Testis (tissue), 3 donors: ENCODE measurements around the gene DNAH17. TPM values are rescaled to one million over a fixed set of nuclear protein-coding genes. Genes with fewer than 3 reads are reported as not detected.

Experiments used
- DNase-seq: peaks from one replicate; pipeline ENCODE4 v3.0.0-alpha.2; 2019
- H3K27ac ChIP-seq, 2 donors: fragments of 200-600 bp; sonication (generic); one replicate each; pipeline ENCODE4 v1.5.1; 2019
- H3K27me3 ChIP-seq: fragments of 200-600 bp; sonication (generic); one replicate; pipeline ENCODE4 v1.5.1; 2019
- H3K36me3 ChIP-seq: fragments of 200-600 bp; sonication (generic); one replicate; pipeline ENCODE4 v1.5.1; 2017; ENCODE audit warnings: low read depth; ENCODE audit errors: missing control alignments
- H3K4me1 ChIP-seq: fragments of 200-600 bp; sonication (generic); one replicate; pipeline ENCODE4 v1.5.1; 2019
- H3K4me3 ChIP-seq, 2 donors: fragments of 200-600 bp; sonication (generic); one replicate each; pipeline ENCODE4 v1.5.1; 2017 to 2019
- H3K9me3 ChIP-seq: fragments of 200-600 bp; sonication (generic); one replicate; pipeline ENCODE4 v1.5.1; 2017
- POLR2A ChIP-seq: fragments of 450-650 bp; IDR thresholded peaks from one replicate; pipeline ENCODE4 v1.6.1; 2017; ENCODE audit warnings: antibody characterized with exemption, mild to moderate bottlenecking, moderate library complexity
- WGBS, 2 donors: methylation state at CpG; one replicate each; pipeline ENCODE4 v1.1.5; 2018; 5-methylcytosine and 5-hydroxymethylcytosine counted together
- intact Hi-C: fragments of 100-400 bp; cut with DNase I; formaldehyde crosslinking; loops from one replicate; pipeline ENCODE4 v1.15.1; 2023; ENCODE audit warnings: low total_unique reads
- polyA plus RNA-seq: library from polyadenylated mRNA; stranded (reverse); fragments of 350-450 nt; fragmentation: Illumina TruSeq; extraction: RNeasy Lipid Tissue Mini Kit (QIAGEN cat#74804); gene quantifications from one replicate; pipeline ENCODE4 v1.2.3, GENCODE V29; 2014; ENCODE audit warnings: low read depth, low replicate concordance; ENCODE audit not compliant: insufficient read depth
- total RNA-seq, 2 donors: library from RNA; depleted of rRNA; stranded (reverse); fragments of >200 nt; gene quantifications; one replicate each; pipeline ENCODE4 v1.2.3, GENCODE V29; 2016
- TF ChIP-seq, protein P1 (sequence below), 3 experiments: fragments of 450-650 bp in 2 of 3; fragments of 200-600 bp in 1 of 3; sonication (generic) in 1 of 3; IDR thresholded peaks; one replicate each; pipeline ENCODE4 v1.5.1; 2016 to 2019; ENCODE audit warnings: antibody characterized with exemption in 3 of 3, mild to moderate bottlenecking in 2 of 3, moderate library complexity in 1 of 3

DNAH17 gene
- total and polyA plus RNA-seq, 3 donors from 2014 or later: 38.5 to 93.1 (median 57.6) TPM

DNA sequence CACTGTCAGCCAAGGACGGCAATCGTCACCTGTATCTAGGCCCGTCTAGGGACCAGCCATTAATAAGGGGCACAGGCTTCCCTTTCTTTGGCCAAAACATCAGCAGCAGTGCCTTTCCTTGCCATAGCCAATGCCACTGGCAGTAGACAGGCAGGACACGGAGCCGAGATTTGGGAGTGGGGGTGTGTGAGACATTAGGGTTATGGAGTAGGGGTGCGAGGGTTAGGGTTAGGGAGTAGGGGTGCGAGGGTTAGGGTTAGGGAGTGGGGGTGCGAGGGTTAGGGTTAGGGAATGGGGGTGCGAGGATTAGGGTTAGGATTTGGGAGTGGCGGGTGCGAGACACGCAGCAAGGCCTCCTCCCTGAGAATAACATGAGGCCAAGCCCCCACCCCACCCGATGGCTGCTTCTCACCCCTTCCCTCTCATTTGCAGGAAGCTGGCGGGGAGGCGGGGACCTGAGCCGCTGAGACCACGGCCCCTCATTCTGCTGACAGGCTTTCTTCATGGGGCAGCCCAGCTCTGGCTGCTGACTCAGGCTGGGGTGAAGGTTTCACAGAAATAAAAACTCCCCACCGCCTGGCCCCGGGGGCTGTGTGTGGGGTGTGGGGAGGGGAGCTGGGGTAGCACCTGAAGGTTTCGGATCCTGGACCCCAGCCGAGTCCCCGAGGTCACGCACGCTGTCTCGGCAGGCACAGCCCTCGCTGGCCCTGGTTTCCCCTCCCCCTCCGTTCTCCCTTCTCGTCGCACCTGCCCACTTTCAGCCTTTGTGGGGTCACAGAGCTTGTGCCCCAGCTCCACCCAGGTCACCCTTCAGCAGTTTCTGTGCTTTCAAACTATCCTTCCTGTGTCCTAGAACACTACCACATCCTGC lies 104.9 kb downstream of the DNAH17 start:
- Histone ChIP-seq H3K36me3 (no peaks in the 10 kb centered on the region), H3K4me1 (no peaks in the 10 kb centered on the region), H3K4me3 (no peak overlapping the region), H3K27ac (no peak overlapping the region), H3K9me3 (no peaks in the 10 kb centered on the region), H3K27me3 (no peaks in the 10 kb centered on the region)
- 78 to 82% methylated on average over 29 of the region's 29 CpGs for WGBS, 2 donors
- TF ChIP-seq POLR2A: no peak
- TF ChIP-seq, protein P1, sequence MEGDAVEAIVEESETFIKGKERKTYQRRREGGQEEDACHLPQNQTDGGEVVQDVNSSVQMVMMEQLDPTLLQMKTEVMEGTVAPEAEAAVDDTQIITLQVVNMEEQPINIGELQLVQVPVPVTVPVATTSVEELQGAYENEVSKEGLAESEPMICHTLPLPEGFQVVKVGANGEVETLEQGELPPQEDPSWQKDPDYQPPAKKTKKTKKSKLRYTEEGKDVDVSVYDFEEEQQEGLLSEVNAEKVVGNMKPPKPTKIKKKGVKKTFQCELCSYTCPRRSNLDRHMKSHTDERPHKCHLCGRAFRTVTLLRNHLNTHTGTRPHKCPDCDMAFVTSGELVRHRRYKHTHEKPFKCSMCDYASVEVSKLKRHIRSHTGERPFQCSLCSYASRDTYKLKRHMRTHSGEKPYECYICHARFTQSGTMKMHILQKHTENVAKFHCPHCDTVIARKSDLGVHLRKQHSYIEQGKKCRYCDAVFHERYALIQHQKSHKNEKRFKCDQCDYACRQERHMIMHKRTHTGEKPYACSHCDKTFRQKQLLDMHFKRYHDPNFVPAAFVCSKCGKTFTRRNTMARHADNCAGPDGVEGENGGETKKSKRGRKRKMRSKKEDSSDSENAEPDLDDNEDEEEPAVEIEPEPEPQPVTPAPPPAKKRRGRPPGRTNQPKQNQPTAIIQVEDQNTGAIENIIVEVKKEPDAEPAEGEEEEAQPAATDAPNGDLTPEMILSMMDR (IDR thresholded peaks at IDR 0.05): no peak
- no peak for DNase-seq
- intact Hi-C loops: no loop called here

DNA sequence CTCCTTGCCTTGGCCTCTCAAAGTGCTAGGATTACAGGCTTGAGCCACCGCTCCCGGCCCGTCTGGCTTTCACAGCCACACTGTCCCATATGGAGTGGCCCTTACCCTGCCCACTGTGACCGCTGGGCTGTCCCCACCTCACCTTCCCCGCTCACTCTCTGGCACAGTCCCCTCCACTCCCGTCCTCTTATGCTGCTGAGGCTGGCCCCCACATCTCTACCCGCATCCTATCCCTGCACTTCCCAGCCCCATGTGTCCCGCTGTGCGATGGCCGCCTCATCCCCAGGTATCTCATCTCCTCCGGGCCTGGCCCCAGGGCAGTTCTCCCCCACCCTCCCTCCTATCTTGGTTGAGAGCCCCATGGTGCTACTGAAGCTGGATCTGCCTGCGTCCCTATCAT lies 105.6 kb downstream of the DNAH17 start:
- no peak overlapping the region for H3K4me3 ChIP-seq
- WGBS, 2 donors: 84 to 93% methylated on average over 12 of the region's 12 CpGs
- H3K27ac ChIP-seq: no peak overlapping the region
- no peaks in the 10 kb centered on the region for H3K4me1 ChIP-seq
- H3K27me3 ChIP-seq: no peaks in the 10 kb centered on the region
- intact Hi-C loops: no loop called here
- no peaks in the 10 kb centered on the region for H3K9me3 ChIP-seq
- TF ChIP-seq POLR2A: no peak
- TF ChIP-seq, protein P1 (IDR thresholded peaks at IDR 0.05): no peak
- DNase-seq: no peak
- H3K36me3 ChIP-seq: no peaks in the 10 kb centered on the region

DNA sequence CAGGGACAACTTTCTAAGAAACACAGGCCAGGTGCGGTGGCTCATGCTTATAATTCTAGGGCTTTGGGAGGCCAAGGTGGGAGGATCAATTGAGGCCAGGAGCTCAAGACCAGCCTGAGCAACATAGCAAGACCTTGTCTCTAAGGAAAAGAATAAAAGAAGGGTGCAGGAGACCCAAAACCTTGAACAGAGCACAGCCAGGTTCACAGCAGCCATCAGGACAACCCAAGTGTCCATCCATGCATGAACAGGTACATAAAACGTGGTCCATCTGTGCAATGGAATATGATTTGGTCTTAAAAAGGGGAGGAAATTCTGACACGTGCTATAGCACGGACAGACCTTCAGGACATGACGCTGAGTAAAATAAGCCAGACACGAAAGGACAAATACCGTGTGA lies 107.8 kb downstream of the DNAH17 start:
- Histone ChIP-seq H3K9me3 (no peaks in the 10 kb centered on the region), H3K27me3 (no peaks in the 10 kb centered on the region), H3K36me3 (no peaks in the 10 kb centered on the region), H3K4me3 (no peak overlapping the region), H3K4me1 (no peaks in the 10 kb centered on the region), H3K27ac (no peak overlapping the region)
- no peak for DNase-seq
- no peak for TF ChIP-seq POLR2A
- TF ChIP-seq, protein P1 (IDR thresholded peaks at IDR 0.05): no peak
- 95 to 98% methylated on average over 7 of the region's 7 CpGs for WGBS, 2 donors
- intact Hi-C loops: no loop called here

DNA sequence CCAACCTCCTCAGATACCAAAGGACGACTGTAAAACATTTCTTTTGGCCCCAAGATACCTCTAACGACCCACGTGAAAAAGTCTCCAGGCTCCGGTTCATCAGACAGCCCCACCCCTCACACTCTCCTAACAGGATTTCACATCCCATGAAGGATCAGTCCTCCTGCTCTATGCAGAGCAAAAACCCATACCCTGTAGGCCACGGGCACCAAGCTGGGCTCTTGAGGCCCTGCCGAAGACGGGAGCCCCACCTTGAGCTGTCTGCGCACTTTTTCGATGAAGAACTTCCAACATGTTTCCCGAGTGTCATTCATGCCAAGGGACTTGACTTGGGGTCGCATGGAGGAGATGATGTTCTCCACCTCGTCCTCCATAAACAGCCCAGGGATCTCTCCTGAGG lies 108.8 kb downstream of the DNAH17 start:
- H3K4me3 ChIP-seq: no peak overlapping the region
- H3K27ac ChIP-seq: no peak overlapping the region
- H3K36me3 ChIP-seq: no peaks in the 10 kb centered on the region
- TF ChIP-seq POLR2A: no peak
- TF ChIP-seq, protein P1 (IDR thresholded peaks at IDR 0.05): no peak
- no peak for DNase-seq
- no peaks in the 10 kb centered on the region for H3K9me3 ChIP-seq
- intact Hi-C loops: no loop called here
- no peaks in the 10 kb centered on the region for H3K4me1 ChIP-seq
- WGBS, 2 donors: 87 to 94% methylated on average over 9 to 12 of the region's 12 CpGs
- H3K27me3 ChIP-seq: no peaks in the 10 kb centered on the region
